ENCODE results near the gene FCHSD2. TPM values are rescaled to one million over a fixed set of nuclear protein-coding genes. Genes with fewer than 3 reads are reported as not detected.
A peak's percentile ranks its signal among the peaks of the same experiment; 100 is the strongest.

FCHSD2 gene
- total RNA-seq = 32.7 TPM
- long read RNA-seq, transcript FCHSD2-204 (20 exons, 3,154 nt) = major isoform, 13 of 37 reads
- long read RNA-seq, partial matches to known transcripts = 12 of 37 reads
- long read RNA-seq, other reads (novel, unspliced or antisense) = 12 of 37 reads

DNA sequence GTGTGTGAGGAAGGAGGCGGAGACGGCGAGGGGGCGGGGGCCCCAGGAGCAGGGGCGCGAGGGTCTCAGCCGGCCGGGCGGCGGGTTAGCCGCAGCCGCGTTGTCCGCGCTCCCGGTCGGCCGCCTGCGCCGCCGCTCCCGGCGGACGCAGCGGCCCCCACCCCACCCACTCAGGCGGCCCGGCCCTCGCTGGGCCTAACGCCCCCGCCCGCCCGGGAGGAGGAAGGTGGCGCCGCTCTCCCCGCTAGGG lies at the start of gene FCHSD2:
Gene FCHSD2 (minus strand): TSS at position 191 of the 250 bp plus-strand sequence. CDS start 441 bp downstream, outside the sequence.
- intact Hi-C loops (cut with micrococcal nuclease) = loop anchor here (10.0 kb wide), 1 partner anchor 307 kb away; no protein-coding TSS in a partner anchor
- ATAC-seq (no peak), DNase-seq (no peak)

- no peak for DNase-seq
- intact Hi-C loops (cut with micrococcal nuclease) = no loop called here
- ATAC-seq = no peak
Measured at GRCh38 chr11:73191151-73191550, 49.0 kb upstream of the FCHSD2 start.

DNA sequence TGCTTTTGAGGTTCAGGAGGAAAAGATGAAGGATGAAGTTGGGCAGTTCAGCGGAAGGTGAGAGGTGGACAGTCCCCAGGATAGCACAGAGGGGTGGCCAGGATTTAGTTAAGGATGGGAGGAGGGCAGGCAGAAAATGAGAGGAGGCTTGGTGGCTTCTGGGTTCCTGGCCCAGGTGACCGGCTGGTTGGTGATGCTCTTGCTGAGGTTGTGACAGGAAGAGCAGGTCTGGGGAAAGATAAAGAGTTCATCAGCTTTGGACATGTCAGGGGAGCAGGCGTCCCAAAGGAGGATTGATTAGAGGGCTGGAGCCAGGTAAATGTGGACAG lies 48.4 kb upstream of the FCHSD2 start:
- intact Hi-C loops (cut with micrococcal nuclease) = no loop called here

DNA sequence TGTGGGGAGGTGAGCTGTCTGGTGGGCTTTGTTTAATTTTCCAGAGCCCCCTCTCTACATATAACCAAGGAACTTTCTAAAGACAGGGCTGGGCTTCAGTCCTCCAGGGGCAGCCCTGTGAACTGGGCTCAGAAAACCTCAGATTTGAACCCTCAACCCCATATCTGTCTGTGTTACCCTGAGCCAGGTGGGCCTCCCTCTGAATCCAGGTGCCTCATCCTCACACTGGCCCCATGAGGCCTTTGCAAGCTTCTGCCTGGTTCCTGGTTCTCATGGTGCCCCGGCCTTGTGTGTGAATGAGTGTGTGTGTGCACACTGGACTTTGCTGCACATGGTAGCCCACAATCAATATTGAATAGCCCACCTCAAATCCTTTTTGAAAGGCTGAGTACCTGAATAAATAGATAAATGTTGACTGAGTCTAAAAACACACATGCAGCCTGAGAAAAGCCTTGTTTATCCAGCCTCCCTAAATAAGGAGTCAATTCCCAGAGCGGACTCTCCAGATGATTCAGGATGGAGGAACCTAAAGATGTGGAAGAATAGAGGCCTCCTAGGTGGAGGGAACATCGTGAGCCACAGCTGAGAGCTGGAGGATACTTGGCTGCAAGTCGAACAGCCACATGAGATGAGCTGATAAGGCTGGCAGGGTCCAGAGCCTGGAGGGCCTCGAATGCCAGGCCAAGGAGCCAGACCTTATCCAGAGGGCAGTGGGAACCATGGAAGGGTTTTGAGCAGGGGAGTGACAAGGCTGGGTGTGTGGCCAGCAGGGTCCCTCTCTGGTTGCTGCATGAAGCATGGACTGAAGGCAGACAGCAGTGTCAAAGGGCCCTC lies 47.8 kb upstream of the FCHSD2 start:
- DNase-seq (no peak), ATAC-seq (no peak)
- intact Hi-C loops (cut with micrococcal nuclease) = loop anchor here (10.0 kb wide), 1 partner anchor 55 kb away; no protein-coding TSS in a partner anchor

More for the DNA sequence above, 48.4 kb upstream of the FCHSD2 start:
- no peak for DNase-seq
- ATAC-seq = no peak

GRCh38 chr11:73189315-73189714 lies 47.2 kb upstream of the FCHSD2 start:
- DNase-seq (peak; percentile 46), ATAC-seq (no peak)
- intact Hi-C loops (cut with micrococcal nuclease) = loop anchor here (10.0 kb wide), 1 partner anchor 55 kb away; no protein-coding TSS in a partner anchor

- intact Hi-C loops (cut with micrococcal nuclease) = loop anchor here (10.0 kb wide), 1 partner anchor 56 kb away; no protein-coding TSS in a partner anchor
- peak; percentile 88 for ATAC-seq
- DNase-seq = peak; percentile 76
Measured at GRCh38 chr11:73188301-73188700, 46.2 kb upstream of the FCHSD2 start.

DNA sequence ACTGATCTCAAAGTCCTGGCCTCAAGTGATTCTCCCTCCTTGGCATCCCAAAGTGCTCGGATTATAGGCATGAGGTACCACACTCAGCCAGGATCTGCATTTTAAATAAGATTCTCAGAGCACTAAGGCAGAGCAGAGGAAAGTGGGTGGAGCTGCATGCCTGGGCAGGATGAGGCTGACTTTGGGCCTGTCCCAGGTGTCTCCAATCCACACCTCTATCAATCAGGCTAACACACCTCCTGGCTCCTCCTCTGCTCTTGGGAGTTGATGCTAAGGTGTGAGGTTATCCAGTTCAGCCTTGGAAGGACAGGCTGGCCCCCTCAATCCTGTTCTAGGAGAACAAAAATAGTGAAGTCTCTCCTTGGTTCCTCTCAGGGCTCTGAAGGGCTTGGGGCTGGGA lies 45.7 kb upstream of the FCHSD2 start:
- ATAC-seq (peak; percentile 2), DNase-seq (no peak)
- intact Hi-C loops (cut with micrococcal nuclease) = loop anchor here (10.0 kb wide), 1 partner anchor 57 kb away; no protein-coding TSS in a partner anchor

GRCh38 chr11:73186886-73187285 lies 44.8 kb upstream of the FCHSD2 start:
- intact Hi-C loops (cut with micrococcal nuclease) = loop anchor here (10.0 kb wide), 1 partner anchor 58 kb away; no protein-coding TSS in a partner anchor
- no peak for DNase-seq

DNA sequence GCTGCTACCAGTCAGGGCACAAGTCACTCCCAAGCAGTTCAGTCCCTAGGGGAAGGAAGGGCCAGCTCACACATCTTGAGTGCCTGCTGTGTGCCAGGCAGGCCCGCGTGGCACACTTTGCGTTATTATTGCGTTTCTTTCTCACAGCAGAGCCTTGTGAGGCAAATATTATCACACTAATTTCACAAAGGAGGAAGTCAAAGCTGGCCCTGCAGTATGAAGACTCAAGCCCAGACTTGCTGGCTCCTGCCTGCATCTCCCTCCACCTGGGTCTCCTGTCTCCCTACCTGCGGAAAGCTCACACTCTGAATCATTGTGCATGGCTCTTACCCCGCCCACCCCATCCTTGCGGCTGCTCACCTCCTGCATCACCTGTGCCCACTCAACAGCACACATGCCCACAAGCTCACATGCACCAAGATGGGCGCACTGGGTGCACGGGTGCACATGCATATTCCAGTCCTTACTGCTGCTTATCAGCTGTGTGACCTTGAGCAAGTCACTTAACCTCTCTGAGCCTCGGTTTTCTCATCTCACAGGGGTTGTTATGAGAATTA lies 44.3 kb upstream of the FCHSD2 start:
- DNase-seq (no peak), ATAC-seq (no peak)
- intact Hi-C loops (cut with micrococcal nuclease) = loop anchor here (10.0 kb wide), 1 partner anchor 58 kb away; no protein-coding TSS in a partner anchor

More at GRCh38 chr11:73186886-73187285, 44.8 kb upstream of the FCHSD2 start:
- ATAC-seq = no peak

DNA sequence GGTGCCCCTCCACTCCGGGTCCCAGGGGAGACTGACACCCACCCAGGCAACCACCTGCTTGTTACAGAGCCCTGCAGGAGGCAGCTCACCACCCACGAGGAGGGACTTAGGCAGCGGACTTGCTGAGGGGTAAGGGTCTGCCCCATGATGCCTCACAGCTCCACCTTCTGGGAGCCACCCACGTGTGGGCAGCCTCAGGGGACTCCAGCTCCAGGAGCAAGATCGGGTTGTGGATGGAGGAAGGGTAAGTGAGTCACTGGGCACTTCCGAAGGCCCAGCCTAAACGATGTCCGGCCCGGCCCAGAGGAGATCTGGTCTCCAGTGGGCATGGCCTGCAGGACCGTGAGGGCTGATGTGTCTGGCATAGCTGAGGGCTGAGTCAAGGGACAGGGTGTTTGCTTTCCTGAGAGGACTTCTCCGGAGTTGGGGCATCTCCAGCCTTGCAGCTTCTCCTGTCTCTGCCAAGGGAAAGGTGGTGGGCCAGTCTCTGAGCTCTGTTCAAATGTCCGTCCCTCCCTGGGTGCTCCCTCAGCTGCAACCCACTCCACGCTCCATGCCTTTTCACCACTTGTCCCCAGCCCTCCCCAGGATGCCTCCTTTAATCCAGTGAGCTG lies 43.7 kb upstream of the FCHSD2 start:
- ATAC-seq (no peak), DNase-seq (no peak)
- intact Hi-C loops (cut with micrococcal nuclease) = loop anchor here (10.0 kb wide), 1 partner anchor 59 kb away; no protein-coding TSS in a partner anchor

DNA sequence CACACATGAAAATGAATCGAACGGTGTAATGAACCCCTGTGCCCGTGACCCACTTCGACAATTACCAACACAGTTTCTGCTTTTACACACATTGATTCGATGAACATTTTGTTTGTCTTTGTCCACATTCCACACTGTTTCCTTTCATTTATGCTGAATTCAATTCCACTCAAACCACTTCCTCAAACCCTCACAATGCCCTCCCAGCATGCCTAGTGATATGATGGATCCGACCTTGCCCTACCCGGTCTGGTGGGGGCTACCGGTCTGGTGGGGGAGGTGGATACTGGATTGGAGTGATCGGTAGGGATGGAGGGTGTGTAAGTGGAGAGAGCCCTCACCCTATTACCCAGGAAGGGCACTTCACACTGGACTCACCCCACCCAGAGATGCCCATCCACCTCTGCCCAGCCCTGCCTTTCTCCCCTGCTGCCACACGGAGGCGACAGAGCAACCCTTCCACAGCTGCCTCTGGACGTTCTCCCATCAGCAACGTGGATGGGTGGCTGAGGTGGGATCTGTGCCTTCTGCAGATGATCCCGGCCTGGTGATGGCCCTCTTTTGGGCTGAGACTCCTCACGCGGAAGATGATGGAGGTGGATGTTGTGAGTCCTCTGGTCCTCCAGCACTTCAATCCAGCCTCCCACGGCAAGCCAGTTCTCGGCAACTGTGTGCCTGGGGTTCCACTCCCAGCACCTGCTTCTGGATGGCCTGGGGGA lies 43.0 kb upstream of the FCHSD2 start:
- DNase-seq = peak; percentile 75
- intact Hi-C loops (cut with micrococcal nuclease) = loop anchor here (10.0 kb wide), 1 partner anchor 60 kb away; no protein-coding TSS in a partner anchor
- peak; percentile 42 for ATAC-seq

DNA sequence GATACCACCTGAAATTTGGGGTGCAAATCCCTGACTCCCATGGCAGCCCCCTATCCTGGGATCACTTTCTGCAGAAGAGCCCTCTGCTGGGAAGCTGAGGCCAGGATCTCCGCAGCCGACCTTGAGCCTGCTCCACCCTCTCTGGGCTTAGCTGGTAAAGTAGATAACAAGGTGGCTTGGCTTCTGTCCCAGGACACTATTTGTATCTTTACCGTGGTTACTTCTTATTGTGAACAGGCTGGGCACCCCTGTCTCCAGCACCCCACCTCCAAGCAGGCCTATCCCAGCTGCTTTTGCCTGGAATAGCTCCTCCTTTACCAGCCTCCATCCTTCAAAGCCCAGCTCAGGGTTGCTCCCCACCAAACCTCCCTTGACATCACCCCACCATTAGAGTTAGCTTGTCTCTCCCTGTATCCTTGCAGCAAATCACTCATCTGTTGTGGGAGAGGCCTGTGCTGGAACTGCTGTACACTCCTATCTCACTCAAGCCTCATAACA lies 40.8 kb upstream of the FCHSD2 start:
- ATAC-seq (peak; percentile 80), DNase-seq (peak; percentile 71)
- intact Hi-C loops (cut with micrococcal nuclease) = loop anchor here (10.0 kb wide), 1 partner anchor 62 kb away; no protein-coding TSS in a partner anchor

DNA sequence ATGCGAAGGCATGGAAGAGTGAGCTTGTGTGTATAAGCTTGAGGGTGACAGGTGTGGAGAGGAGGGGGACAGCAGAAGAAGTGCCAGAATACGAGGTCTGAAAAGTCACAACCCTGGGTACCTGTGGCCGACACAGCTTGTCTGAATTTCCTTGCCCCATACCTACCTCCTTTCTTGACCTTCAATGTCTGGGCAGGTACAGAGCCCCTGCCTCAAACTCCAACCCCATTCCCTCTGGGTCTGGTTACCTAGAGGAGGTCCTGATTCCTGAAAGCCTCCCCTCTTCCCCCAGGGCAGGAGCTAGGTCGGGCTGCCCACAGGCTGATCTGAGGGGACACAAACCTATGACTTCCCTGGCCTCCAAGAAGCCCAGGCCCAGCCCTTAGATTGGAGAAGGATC lies 36.6 kb upstream of the FCHSD2 start:
- intact Hi-C loops (cut with micrococcal nuclease) = loop anchor here (5.0 to 10.0 kb wide), 2 partner anchors 254 to 346 kb away; no protein-coding TSS in a partner anchor
- no peak for DNase-seq
- no peak for ATAC-seq

GRCh38 chr11:73177778-73178539 lies 35.8 kb upstream of the FCHSD2 start:
- ATAC-seq (peak; percentile 62), DNase-seq (peak; percentile 89)
- intact Hi-C loops (cut with micrococcal nuclease) = loop anchor here (5.0 to 10.0 kb wide), 2 partner anchors 253 to 346 kb away; no protein-coding TSS in a partner anchor

DNA sequence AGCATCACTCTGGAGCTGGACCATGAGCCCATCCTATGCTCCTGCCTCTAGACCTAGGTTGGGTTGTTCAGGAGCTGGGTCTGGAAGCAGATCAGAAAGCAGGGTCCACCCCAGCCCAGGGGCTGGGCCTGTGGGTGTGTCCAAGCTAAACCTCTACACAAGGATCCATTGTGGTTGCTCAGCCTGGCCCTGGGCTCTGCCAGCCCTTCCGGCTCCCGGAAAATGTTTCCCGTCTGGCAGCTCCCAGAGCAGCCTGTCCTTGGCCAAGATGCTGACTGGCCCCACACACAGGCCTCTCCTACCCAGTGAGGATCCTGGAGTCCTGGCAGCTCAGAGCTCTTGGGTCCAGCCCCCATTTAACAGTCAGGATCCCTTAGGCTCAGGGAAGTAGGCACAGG lies 35.3 kb upstream of the FCHSD2 start:
- DNase-seq (peak; percentile 68), ATAC-seq (peak; percentile 45)
- intact Hi-C loops (cut with micrococcal nuclease) = loop anchor here (5.0 to 10.0 kb wide), 2 partner anchors 253 to 345 kb away; no protein-coding TSS in a partner anchor

DNA sequence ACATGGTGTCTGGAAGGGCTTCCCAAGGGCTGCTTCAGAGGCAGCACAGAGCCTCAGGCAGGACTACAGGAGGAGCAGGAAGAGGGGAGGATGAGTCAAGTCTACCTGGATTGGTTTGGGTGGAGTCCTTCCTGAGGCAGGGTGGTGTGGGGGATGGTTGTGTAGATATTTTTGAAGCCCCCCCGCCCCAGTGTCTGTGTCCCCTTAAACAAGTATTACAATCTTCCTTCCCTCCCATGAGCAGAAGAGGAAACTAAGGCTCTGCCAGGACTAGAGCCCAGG lies 34.7 kb upstream of the FCHSD2 start:
- intact Hi-C loops (cut with micrococcal nuclease) = loop anchor here (5.0 to 10.0 kb wide), 2 partner anchors 252 to 345 kb away; no protein-coding TSS in a partner anchor
- no peak for DNase-seq
- ATAC-seq = no peak

- intact Hi-C loops (cut with micrococcal nuclease) = loop anchor here (5.0 to 10.0 kb wide), 2 partner anchors 252 to 344 kb away; no protein-coding TSS in a partner anchor
- DNase-seq (no peak), ATAC-seq (no peak)
Measured at GRCh38 chr11:73176145-73176873, 34.2 kb upstream of the FCHSD2 start.
